H1 (cell line): ENCODE measurements around the gene CPEB3. TPM values are rescaled to one million over a fixed set of nuclear protein-coding genes. Genes with fewer than 3 reads are reported as not detected.
"Not testable (repeated sequence)": the region's sequence is repeated elsewhere in the genome, so short reads cannot be mapped to it uniquely, and the experiment has no call there.

Experiments used
- CTCF ChIA-PET: fragments of 300-600 bp; sonication (Branson Sonifier 250); formaldehyde crosslinking; loops from one replicate; lab custom pipeline; 2021; ENCODE audit not compliant: partially characterized antibody; lab: Charles Lee
- POLR2A ChIA-PET: fragments of 300-600 bp; sonication (Branson Sonifier 250); formaldehyde crosslinking; loops from one replicate; lab custom pipeline; 2021; ENCODE audit warnings: inconsistent platforms; ENCODE audit not compliant: partially characterized antibody; lab: Charles Lee
- DNase-seq, 2 experiments: peaks; one replicate each; pipeline versions ENCODE4 v3.0.0 to v3.0.0-alpha.2; 2010 to 2022; ENCODE audit warnings: low spot score in 2 of 2, low read depth in 1 of 2, mixed read lengths in 1 of 2
- FAIRE-seq: peaks from 2 replicates; lab custom pipeline; 2011; peaks lifted over from hg19 to GRCh38; lab: Jason Lieb, UNC
- H2AFZ ChIP-seq: 2 replicates; pipeline ENCODE4 v1.8.1; 2012; ENCODE audit warnings: low read length, inconsistent platforms
- H2AK5ac ChIP-seq: 2 replicates; pipeline ENCODE4 v1.6.1; 2013; ENCODE audit warnings: low read depth, low read length
- H2BK120ac ChIP-seq: replicated peaks from 2 replicates; pipeline ENCODE3; 2013; ENCODE audit warnings: low read depth, low read length, inconsistent platforms
- H2BK12ac ChIP-seq: 2 replicates; pipeline ENCODE4 v1.6.1; 2013; ENCODE audit warnings: low read depth, low read length
- H2BK15ac ChIP-seq: 2 replicates; pipeline ENCODE4 v1.6.1; 2013; ENCODE audit warnings: low read length
- H2BK20ac ChIP-seq: 2 replicates; pipeline ENCODE4 v1.6.1; 2013; ENCODE audit warnings: low read length
- H2BK5ac ChIP-seq: 2 replicates; pipeline ENCODE4 v1.6.1; 2013; ENCODE audit warnings: low read depth, low read length
- H3K14ac ChIP-seq: 2 replicates; pipeline ENCODE4 v1.6.1; 2013; ENCODE audit warnings: inconsistent platforms; ENCODE audit not compliant: insufficient read length
- H3K18ac ChIP-seq: 2 replicates; pipeline ENCODE4 v1.6.1; 2013; ENCODE audit warnings: low read length; ENCODE audit errors: extremely low read depth
- H3K23ac ChIP-seq: 2 replicates; pipeline ENCODE4 v1.6.1; 2013; ENCODE audit warnings: inconsistent platforms; ENCODE audit not compliant: insufficient read length
- H3K23me2 ChIP-seq: 2 replicates; pipeline ENCODE4 v1.6.1; 2013; ENCODE audit warnings: low read depth, low read length
- H3K27ac ChIP-seq: 2 replicates; pipeline ENCODE4 v1.6.1; 2011; ENCODE audit warnings: low read depth, low read length, inconsistent platforms
- H3K27me3 ChIP-seq, 4 experiments: replicated peaks in 1 of 4; 1 replicate in 1 of 4; 2 replicates in 3 of 4; pipeline versions ENCODE4 v1.6.1 to v1.8.1; 2011 to 2013; ENCODE audit warnings: low read length in 3 of 4, mild to moderate bottlenecking in 3 of 4, inconsistent platforms in 2 of 4, mixed read lengths in 2 of 4, moderate library complexity in 1 of 4; ENCODE audit not compliant: control insufficient read depth in 3 of 4, insufficient read depth in 3 of 4; ENCODE audit errors: extremely low read depth in 1 of 4
- H3K36me3 ChIP-seq, 4 experiments: 2 replicates each; pipeline versions ENCODE4 v1.6.1 to v1.8.1; 2011 to 2013; ENCODE audit warnings: mild to moderate bottlenecking in 4 of 4, low read length in 3 of 4, moderate library complexity in 2 of 4, control low read depth in 1 of 4, inconsistent platforms in 1 of 4; ENCODE audit not compliant: insufficient read depth in 4 of 4, control insufficient read depth in 2 of 4
- H3K4ac ChIP-seq: replicated peaks from 2 replicates; pipeline ENCODE3; 2013; ENCODE audit warnings: low read length, low read depth, mixed read lengths, inconsistent platforms; ENCODE audit not compliant: insufficient read length
- H3K4me1 ChIP-seq, 4 experiments: replicated peaks in 1 of 4; 1 replicate in 1 of 4; 2 replicates in 3 of 4; pipeline versions ENCODE4 v1.6.1 to v1.8.1; 2011 to 2013; ENCODE audit warnings: low read length in 3 of 4, inconsistent platforms in 2 of 4, mixed read lengths in 1 of 4; ENCODE audit not compliant: insufficient read depth in 4 of 4, control insufficient read depth in 3 of 4
- H3K4me2 ChIP-seq, 2 experiments: 2 replicates each; pipeline versions ENCODE4 v1.6.1 to v1.8.1; 2011 to 2013; ENCODE audit warnings: low read depth in 2 of 2, low read length in 2 of 2, control low read depth in 1 of 2, inconsistent platforms in 1 of 2, mild to moderate bottlenecking in 1 of 2; ENCODE audit not compliant: insufficient read depth in 1 of 2
- H3K4me3 ChIP-seq, 4 experiments: fragments of 200-600, 300-600 bp in 1 of 4; sonication (generic), shearing (Covaris generic), sonication (Bioruptor Twin) in 1 of 4; 2 replicates each; pipeline versions ENCODE4 v1.5.1 to v1.8.1; 2011 to 2016; ENCODE audit warnings: low read length in 4 of 4, low read depth in 3 of 4, control low read depth in 2 of 4, inconsistent platforms in 2 of 4, mild to moderate bottlenecking in 2 of 4, mixed read lengths in 1 of 4, moderate library complexity in 1 of 4; ENCODE audit not compliant: insufficient read depth in 2 of 4; ENCODE audit errors: extremely low read depth in 1 of 4
- H3K56ac ChIP-seq: replicated peaks from 2 replicates; pipeline ENCODE3; 2013; ENCODE audit warnings: low read depth, mild to moderate bottlenecking, mixed read lengths, low read length, inconsistent platforms; ENCODE audit not compliant: insufficient read length
- H3K79me1 ChIP-seq: 2 replicates; pipeline ENCODE4 v1.6.1; 2013; ENCODE audit warnings: low read depth, low read length, control low read depth
- H3K79me2 ChIP-seq, 2 experiments: 2 replicates each; pipeline versions ENCODE4 v1.6.1 to v1.8.1; 2012 to 2013; ENCODE audit warnings: low read length in 2 of 2, mild to moderate bottlenecking in 2 of 2, inconsistent platforms in 1 of 2; ENCODE audit not compliant: insufficient read depth in 2 of 2, control insufficient read depth in 1 of 2
- H3K9ac ChIP-seq, 4 experiments: replicated peaks in 1 of 4; 1 replicate in 1 of 4; 2 replicates in 3 of 4; pipeline versions ENCODE4 v1.6.1 to v1.8.1; 2011 to 2013; ENCODE audit warnings: low read depth in 3 of 4, low read length in 3 of 4, control low read depth in 2 of 4, mild to moderate bottlenecking in 2 of 4, moderate library complexity in 2 of 4, inconsistent platforms in 1 of 4; ENCODE audit errors: extremely low read depth in 1 of 4
- H3K9me3 ChIP-seq, 2 experiments: 2 replicates each; pipeline versions ENCODE4 v1.6.1 to v1.8.1; 2012 to 2013; ENCODE audit warnings: mild to moderate bottlenecking in 2 of 2, moderate library complexity in 2 of 2, control low read depth in 1 of 2, inconsistent platforms in 1 of 2, low read depth in 1 of 2, low read length in 1 of 2, mixed read lengths in 1 of 2; ENCODE audit not compliant: insufficient read depth in 2 of 2
- H4K20me1 ChIP-seq, 2 experiments: replicated peaks in 1 of 2; 2 replicates each; pipeline versions ENCODE3 to v1.8.1; 2011 to 2013; ENCODE audit warnings: inconsistent platforms in 2 of 2, low read length in 2 of 2, mild to moderate bottlenecking in 1 of 2; ENCODE audit not compliant: insufficient read depth in 2 of 2, control insufficient read depth in 1 of 2
- H4K5ac ChIP-seq: 2 replicates; pipeline ENCODE4 v1.6.1; 2013; ENCODE audit warnings: low read length, low read depth, mixed read lengths, inconsistent platforms; ENCODE audit not compliant: insufficient read length
- H4K8ac ChIP-seq: 2 replicates; pipeline ENCODE4 v1.8.0; 2013; ENCODE audit warnings: mild to moderate bottlenecking, moderate library complexity, low read length, inconsistent platforms; ENCODE audit not compliant: insufficient read depth; ENCODE audit errors: extremely low read depth
- H4K91ac ChIP-seq: replicated peaks from 2 replicates; pipeline ENCODE3; 2013; ENCODE audit warnings: low read length, mixed read lengths, inconsistent platforms; ENCODE audit not compliant: insufficient read length
- WGBS, 2 experiments: shearing (Covaris generic) in 1 of 2; methylation state at CpG; one replicate each; pipeline versions ENCODE4 v1.1.6 to v1.1.7; 2013 to 2015; ENCODE audit warnings: low lambda C conversion rate in 2 of 2, mixed read lengths in 2 of 2, inconsistent platforms in 1 of 2, low coverage in 1 of 2, missing lambda C conversion rate in 1 of 2; ENCODE audit not compliant: insufficient replicate concordance in 2 of 2, insufficient coverage in 1 of 2, insufficient read length in 1 of 2; ENCODE audit errors: extremely low coverage in 1 of 2, missing lambda C conversion rate in 1 of 2; 5-methylcytosine and 5-hydroxymethylcytosine counted together
- polyA plus RNA-seq, 7 experiments: library from polyadenylated mRNA; depleted of rRNA in 3 of 7; stranded (reverse) in 5 of 7; unstranded in 2 of 7; fragments of >200 nt in 5 of 7; fragments of 200-250 nt in 2 of 7; gene quantifications; 1 replicate in 5 of 7; 2 replicates in 1 of 7; 4 replicates in 1 of 7; pipeline versions ENCODE4 v1.2.1 to v1.2.3, GENCODE V29; 2011 to 2013; ENCODE audit warnings: missing spikeins in 2 of 7, mixed read lengths in 2 of 7
- total RNA-seq: library from RNA; stranded (reverse); fragmentation: NEBNext Ultra II Directional; extraction: Animal tissue kit (Norgen Biotek cat#: 25700); gene quantifications from 2 replicates; pipeline ENCODE4 v1.2.1, GENCODE V29; 2021

CPEB3 gene
- total and polyA plus RNA-seq, 2 of the 8 experiments (the other 6 are each of a cell fraction or from before 2014, with no cell fraction given), result 0.39 to 1.7 TPM

GRCh38 chr10:92329927-92330326 lies 39.0 kb upstream of the CPEB3 start:
- FAIRE-seq, result peak; percentile 63
- H3K9me3 ChIP-seq, H3K14ac ChIP-seq, H3K4ac ChIP-seq, H3K4me2 ChIP-seq, H2BK20ac ChIP-seq, POLR2A ChIA-PET, DNase-seq, H4K20me1 ChIP-seq, H2AFZ ChIP-seq, H2BK12ac ChIP-seq, H2BK5ac ChIP-seq, H3K27ac ChIP-seq, H3K4me1 ChIP-seq, H4K5ac ChIP-seq, H2BK120ac ChIP-seq, H3K4me3 ChIP-seq, H2BK15ac ChIP-seq, H3K23me2 ChIP-seq, H3K56ac ChIP-seq, H3K18ac ChIP-seq, H3K23ac ChIP-seq, H2AK5ac ChIP-seq, H3K36me3 ChIP-seq, H3K9ac ChIP-seq, H3K27me3 ChIP-seq, H4K91ac ChIP-seq, H3K79me1 ChIP-seq, H4K8ac ChIP-seq: not testable (repeated sequence)
- H3K79me2 ChIP-seq, result peaks cover 0 to 48% of the 10 kb centered on the region in 2 experiments; a peak in 2 of 4 replicates
- CTCF ChIA-PET, result interaction anchor here (0.6 to 1.1 kb wide), 3 partner anchors 31 to 95 kb away, joined by 3 read pairs; no protein-coding TSS in a partner anchor
- WGBS, 2 experiments, result 83% methylated on average over 6 of the region's 6 CpGs; no CpG with 5 or more reads in 1 of the 2 experiments
